ENCODE results near the gene HPS1.
"Not testable (repeated sequence)": the region's sequence is repeated elsewhere in the genome, so short reads cannot be mapped to it uniquely, and the experiment has no call there.

The HPS1 gene

GRCh38 chr10:98389398-98389797 lies 57.3 kb downstream of the HPS1 start:
- no peak for DNase-seq (ENCODE audit: low read depth, low spot score)

- no peak for DNase-seq (ENCODE audit: low read depth, low spot score)
Observed at GRCh38 chr10:98388101-98388655, 58.6 kb downstream of the HPS1 start.

GRCh38 chr10:98384531-98385133 lies 62.1 kb downstream of the HPS1 start:
- no peak for DNase-seq (ENCODE audit: low read depth, low spot score)

- no peak for DNase-seq (ENCODE audit: low read depth, low spot score)
Observed at GRCh38 chr10:98383869-98384268, 62.9 kb downstream of the HPS1 start.

- DNase-seq (ENCODE audit: low read depth, low spot score), result not testable (repeated sequence)
Observed at GRCh38 chr10:98383134-98383667, 63.5 kb downstream of the HPS1 start.

GRCh38 chr10:98382691-98383101 lies 64.0 kb downstream of the HPS1 start:
- no peak for DNase-seq (ENCODE audit: low read depth, low spot score)

- DNase-seq (ENCODE audit: low read depth, low spot score), result no peak
Observed at GRCh38 chr10:98380493-98381339, 66.0 kb downstream of the HPS1 start.

- no peak for DNase-seq (ENCODE audit: low read depth, low spot score)
Observed at GRCh38 chr10:98378722-98379121, 68.0 kb downstream of the HPS1 start.

- DNase-seq (ENCODE audit: low read depth, low spot score), result no peak
Observed at GRCh38 chr10:98377536-98377935, 69.2 kb downstream of the HPS1 start.

GRCh38 chr10:98377001-98377400 lies 69.7 kb downstream of the HPS1 start:
- no peak for DNase-seq (ENCODE audit: low read depth, low spot score)

- DNase-seq (ENCODE audit: low read depth, low spot score), result no peak
Observed at GRCh38 chr10:98376485-98376884, 70.2 kb downstream of the HPS1 start.

GRCh38 chr10:98374217-98374985 lies 72.3 kb downstream of the HPS1 start:
- DNase-seq (ENCODE audit: low read depth, low spot score), result peak; percentile 40

- DNase-seq (ENCODE audit: low read depth, low spot score), result no peak
Observed at GRCh38 chr10:98373260-98374040, 73.3 kb downstream of the HPS1 start.

GRCh38 chr10:98370831-98371820 lies 75.6 kb downstream of the HPS1 start:
- no peak for DNase-seq (ENCODE audit: low read depth, low spot score)

- DNase-seq (ENCODE audit: low read depth, low spot score), result no peak
Observed at GRCh38 chr10:98369801-98370200, 76.9 kb downstream of the HPS1 start.

- no peak for DNase-seq (ENCODE audit: low read depth, low spot score)
Observed at GRCh38 chr10:98368644-98369043, 78.1 kb downstream of the HPS1 start.

- DNase-seq (ENCODE audit: low read depth, low spot score), result no peak
Observed at GRCh38 chr10:98367604-98368451, 78.9 kb downstream of the HPS1 start.

Data from smooth muscle cell of the brain vasculature (primary cell).